Measurements from ENCODE around the gene LEAP2.

LEAP2 gene

DNA sequence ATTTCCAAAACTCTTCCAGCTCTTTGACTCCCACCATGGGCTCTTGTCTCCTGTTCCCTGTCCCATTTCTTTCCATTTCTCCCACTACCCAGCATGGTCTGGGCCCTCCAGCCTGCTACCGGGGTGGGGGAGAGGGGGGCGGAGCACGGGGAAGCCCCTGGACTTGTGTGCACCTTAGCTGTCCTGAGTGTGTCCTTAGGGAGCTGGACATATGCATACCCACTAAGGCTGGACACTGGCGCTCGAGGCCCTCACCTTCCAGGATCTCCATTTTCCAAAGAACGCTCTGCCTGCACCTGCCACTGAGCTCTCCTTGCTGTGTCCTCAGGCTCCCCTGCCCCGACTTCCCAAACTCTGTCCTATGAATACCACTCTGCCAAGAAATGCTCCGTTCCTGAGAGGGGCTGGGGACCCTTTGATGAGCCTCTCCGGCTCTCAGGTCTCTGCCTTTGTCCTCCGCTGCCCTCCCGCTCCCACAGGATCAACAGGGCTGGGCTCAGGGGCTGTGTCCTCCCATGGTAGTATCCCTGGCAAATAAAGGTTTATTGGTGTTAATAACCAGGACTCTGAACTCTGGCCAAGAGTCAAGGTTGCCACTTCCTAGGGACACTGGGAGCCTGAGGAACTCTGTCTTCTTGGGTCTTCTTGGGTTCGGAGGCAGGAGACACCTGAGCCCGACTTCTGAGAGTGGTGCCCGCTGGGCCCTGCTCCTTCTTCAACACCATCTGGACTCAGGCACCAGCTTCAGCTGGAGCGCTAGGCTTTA, 42.2 kb upstream of the LEAP2 start:
- Histone ChIP-seq H3K27me3 (ENCODE audit: insufficient read depth, low read length, poor library complexity, severe bottlenecking) (no peaks in the 10 kb centered on the region), H3K4me3 (ENCODE audit: low read length, poor library complexity, severe bottlenecking) (no peak overlapping the region), H3K9me3 (ENCODE audit: insufficient read depth, low read depth, low read length) (no peaks in the 10 kb centered on the region), H3K4me2 (ENCODE audit: low read depth, low read length, poor library complexity, severe bottlenecking) (no peak overlapping the region), H3K9me2 (replicated peaks; ENCODE audit: low read depth, low read length) (no peaks in the 10 kb centered on the region), H3K4me1 (ENCODE audit: insufficient read depth, low read length, poor library complexity, severe bottlenecking) (no peaks in the 10 kb centered on the region), H3F3A (ENCODE audit: low read depth) (no peaks in the 10 kb centered on the region), H3K79me2 (ENCODE audit: insufficient read depth, low read length) (no peaks in the 10 kb centered on the region), H4K20me1 (ENCODE audit: insufficient read depth, low read length, poor library complexity, severe bottlenecking) (no peaks in the 10 kb centered on the region), H2AFZ (ENCODE audit: low read length) (no peak overlapping the region), H3K9ac (ENCODE audit: low read depth, low read length, poor library complexity, severe bottlenecking) (no peak overlapping the region), H3K36me3 (ENCODE audit: insufficient read depth, low read length) (no peaks in the 10 kb centered on the region)
- TF ChIP-seq, protein P1, sequence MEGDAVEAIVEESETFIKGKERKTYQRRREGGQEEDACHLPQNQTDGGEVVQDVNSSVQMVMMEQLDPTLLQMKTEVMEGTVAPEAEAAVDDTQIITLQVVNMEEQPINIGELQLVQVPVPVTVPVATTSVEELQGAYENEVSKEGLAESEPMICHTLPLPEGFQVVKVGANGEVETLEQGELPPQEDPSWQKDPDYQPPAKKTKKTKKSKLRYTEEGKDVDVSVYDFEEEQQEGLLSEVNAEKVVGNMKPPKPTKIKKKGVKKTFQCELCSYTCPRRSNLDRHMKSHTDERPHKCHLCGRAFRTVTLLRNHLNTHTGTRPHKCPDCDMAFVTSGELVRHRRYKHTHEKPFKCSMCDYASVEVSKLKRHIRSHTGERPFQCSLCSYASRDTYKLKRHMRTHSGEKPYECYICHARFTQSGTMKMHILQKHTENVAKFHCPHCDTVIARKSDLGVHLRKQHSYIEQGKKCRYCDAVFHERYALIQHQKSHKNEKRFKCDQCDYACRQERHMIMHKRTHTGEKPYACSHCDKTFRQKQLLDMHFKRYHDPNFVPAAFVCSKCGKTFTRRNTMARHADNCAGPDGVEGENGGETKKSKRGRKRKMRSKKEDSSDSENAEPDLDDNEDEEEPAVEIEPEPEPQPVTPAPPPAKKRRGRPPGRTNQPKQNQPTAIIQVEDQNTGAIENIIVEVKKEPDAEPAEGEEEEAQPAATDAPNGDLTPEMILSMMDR (conservative IDR thresholded peaks at IDR 0.05; ENCODE audit: low read length), result no peak
- TF ChIP-seq EZH2phosphoT487 (IDR thresholded peaks at IDR 0.05; ENCODE audit: borderline replicate concordance), result no peak

DNA sequence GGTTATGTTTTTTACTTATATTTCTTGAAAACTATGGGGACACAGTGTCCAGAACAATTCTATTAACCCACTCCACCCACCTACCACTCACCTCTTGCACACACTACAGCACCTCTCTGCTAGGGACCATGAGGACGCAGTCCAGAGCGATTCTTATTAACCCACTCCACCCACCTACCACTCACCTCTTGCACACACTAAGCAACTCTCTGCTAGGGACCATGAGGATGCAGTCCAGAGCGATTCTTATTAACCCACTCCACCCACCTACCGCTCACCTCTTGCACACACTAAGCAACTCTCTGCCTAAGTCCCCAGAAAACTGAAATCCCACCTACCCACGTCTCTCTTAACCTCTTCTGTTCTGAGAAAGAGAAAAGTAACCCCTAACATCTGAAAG, 40.9 kb upstream of the LEAP2 start:
- H3K9me3 ChIP-seq (ENCODE audit: insufficient read depth, low read depth, low read length), result no peaks in the 10 kb centered on the region
- no peaks in the 10 kb centered on the region for H3K27me3 ChIP-seq (ENCODE audit: insufficient read depth, low read length, poor library complexity, severe bottlenecking)
- no peaks in the 10 kb centered on the region for H3K36me3 ChIP-seq (ENCODE audit: insufficient read depth, low read length)
- no peaks in the 10 kb centered on the region for H3K9me2 ChIP-seq (replicated peaks; ENCODE audit: low read depth, low read length)
- no peak overlapping the region for H3K9ac ChIP-seq (ENCODE audit: low read depth, low read length, poor library complexity, severe bottlenecking)
- H3K79me2 ChIP-seq (ENCODE audit: insufficient read depth, low read length), result no peaks in the 10 kb centered on the region
- H3F3A ChIP-seq (ENCODE audit: low read depth), result no peaks in the 10 kb centered on the region
- TF ChIP-seq, protein P1 (conservative IDR thresholded peaks at IDR 0.05; ENCODE audit: low read length), result no peak
- TF ChIP-seq EZH2phosphoT487 (IDR thresholded peaks at IDR 0.05; ENCODE audit: borderline replicate concordance), result no peak
- no peak overlapping the region for H3K4me2 ChIP-seq (ENCODE audit: low read depth, low read length, poor library complexity, severe bottlenecking)
- no peaks in the 10 kb centered on the region for H4K20me1 ChIP-seq (ENCODE audit: insufficient read depth, low read length, poor library complexity, severe bottlenecking)
- no peaks in the 10 kb centered on the region for H3K4me1 ChIP-seq (ENCODE audit: insufficient read depth, low read length, poor library complexity, severe bottlenecking)
- no peak overlapping the region for H3K4me3 ChIP-seq (ENCODE audit: low read length, poor library complexity, severe bottlenecking)
- H2AFZ ChIP-seq (ENCODE audit: low read length), result no peak overlapping the region

DNA sequence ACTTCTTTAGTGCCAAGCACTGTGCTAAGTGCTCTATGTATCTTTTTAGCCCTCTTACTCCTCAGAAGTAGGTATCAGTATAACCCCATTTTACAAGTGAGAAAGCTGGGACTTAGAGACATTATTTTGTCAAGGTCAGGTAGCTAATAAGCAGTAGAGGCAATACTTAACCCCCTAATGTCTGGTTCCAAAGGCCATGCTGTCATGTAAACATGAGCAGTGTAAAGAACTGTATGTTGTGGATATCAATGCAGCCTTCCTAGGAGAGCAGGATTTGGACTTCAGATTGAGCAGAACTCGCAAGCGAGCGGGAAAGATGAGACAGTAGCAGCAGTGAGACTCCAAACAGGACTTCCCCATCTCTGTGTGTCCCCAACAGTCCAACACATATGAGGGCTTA, 39.4 kb upstream of the LEAP2 start:
- H3K4me3 ChIP-seq (ENCODE audit: low read length, poor library complexity, severe bottlenecking), result no peak overlapping the region

More for the DNA sequence above, 39.4 kb upstream of the LEAP2 start:
- no peaks in the 10 kb centered on the region for H3K27me3 ChIP-seq (ENCODE audit: insufficient read depth, low read length, poor library complexity, severe bottlenecking)
- no peaks in the 10 kb centered on the region for H4K20me1 ChIP-seq (ENCODE audit: insufficient read depth, low read length, poor library complexity, severe bottlenecking)
- H3K4me1 ChIP-seq (ENCODE audit: insufficient read depth, low read length, poor library complexity, severe bottlenecking), result no peaks in the 10 kb centered on the region
- no peaks in the 10 kb centered on the region for H3K36me3 ChIP-seq (ENCODE audit: insufficient read depth, low read length)
- no peaks in the 10 kb centered on the region for H3F3A ChIP-seq (ENCODE audit: low read depth)
- H3K9me3 ChIP-seq (ENCODE audit: insufficient read depth, low read depth, low read length), result no peaks in the 10 kb centered on the region
- H3K79me2 ChIP-seq (ENCODE audit: insufficient read depth, low read length), result no peaks in the 10 kb centered on the region
- H3K9me2 ChIP-seq (replicated peaks; ENCODE audit: low read depth, low read length), result no peaks in the 10 kb centered on the region
- TF ChIP-seq, protein P1 (conservative IDR thresholded peaks at IDR 0.05; ENCODE audit: low read length), result no peak
- no peak for TF ChIP-seq EZH2phosphoT487 (IDR thresholded peaks at IDR 0.05; ENCODE audit: borderline replicate concordance)
- no peak overlapping the region for H3K4me2 ChIP-seq (ENCODE audit: low read depth, low read length, poor library complexity, severe bottlenecking)
- no peak overlapping the region for H2AFZ ChIP-seq (ENCODE audit: low read length)
- no peak overlapping the region for H3K9ac ChIP-seq (ENCODE audit: low read depth, low read length, poor library complexity, severe bottlenecking)

Measured in Loucy (cell line).